ENCODE results near the gene SLIT3.

GRCh38 chr5:168672888-168673287 is 628.1 kb downstream of the SLIT3 start:
- TF ChIP-seq POLR2A (IDR thresholded peaks at IDR 0.05) (no peak), POLR2AphosphoS5 (IDR thresholded peaks at IDR 0.05) (no peak), CTCF (IDR thresholded peaks at IDR 0.05) (no peak)

Measured in suprapubic skin (tissue), 4 donors.